Subcutaneous abdominal adipose tissue (tissue), 5 donors: ENCODE data around the gene KCNJ5.

Experiments used
- H3K27ac ChIP-seq: one replicate; pipeline ENCODE4 v1.7.0; 2013; ENCODE audit warnings: low read depth, mild to moderate bottlenecking, inconsistent platforms, low read length, moderate library complexity
- H3K27me3 ChIP-seq, 5 donors: one replicate each; pipeline ENCODE4 v1.7.0; 2013; ENCODE audit warnings: low read length in 5 of 5, inconsistent platforms in 1 of 5; ENCODE audit not compliant: control insufficient read depth in 5 of 5, insufficient read depth in 4 of 5
- H3K36me3 ChIP-seq, 5 donors: one replicate each; pipeline ENCODE4 v1.7.0; 2013; ENCODE audit warnings: low read length in 5 of 5; ENCODE audit not compliant: control insufficient read depth in 5 of 5, insufficient read depth in 5 of 5
- H3K4me1 ChIP-seq, 5 donors: one replicate each; pipeline ENCODE4 v1.7.0; 2013; ENCODE audit warnings: low read length in 5 of 5, mild to moderate bottlenecking in 3 of 5, moderate library complexity in 1 of 5; ENCODE audit not compliant: control insufficient read depth in 5 of 5, insufficient read depth in 5 of 5
- H3K4me3 ChIP-seq, 5 donors: one replicate each; pipeline ENCODE4 v1.7.0; 2013; ENCODE audit warnings: low read length in 5 of 5, low read depth in 1 of 5
- H3K9ac ChIP-seq, 5 donors: one replicate each; pipeline ENCODE4 v1.7.0; 2013; ENCODE audit warnings: low read length in 5 of 5, mild to moderate bottlenecking in 4 of 5, moderate library complexity in 3 of 5
- H3K9me3 ChIP-seq, 5 donors: one replicate each; pipeline ENCODE4 v1.7.0; 2013; ENCODE audit warnings: low read length in 5 of 5; ENCODE audit not compliant: control insufficient read depth in 5 of 5
- donor health status: healthy.
- donor health status: healthy.
- donor health status: healthy.
- donor health status: healthy.
- donor health status: healthy.

The KCNJ5 gene

DNA sequence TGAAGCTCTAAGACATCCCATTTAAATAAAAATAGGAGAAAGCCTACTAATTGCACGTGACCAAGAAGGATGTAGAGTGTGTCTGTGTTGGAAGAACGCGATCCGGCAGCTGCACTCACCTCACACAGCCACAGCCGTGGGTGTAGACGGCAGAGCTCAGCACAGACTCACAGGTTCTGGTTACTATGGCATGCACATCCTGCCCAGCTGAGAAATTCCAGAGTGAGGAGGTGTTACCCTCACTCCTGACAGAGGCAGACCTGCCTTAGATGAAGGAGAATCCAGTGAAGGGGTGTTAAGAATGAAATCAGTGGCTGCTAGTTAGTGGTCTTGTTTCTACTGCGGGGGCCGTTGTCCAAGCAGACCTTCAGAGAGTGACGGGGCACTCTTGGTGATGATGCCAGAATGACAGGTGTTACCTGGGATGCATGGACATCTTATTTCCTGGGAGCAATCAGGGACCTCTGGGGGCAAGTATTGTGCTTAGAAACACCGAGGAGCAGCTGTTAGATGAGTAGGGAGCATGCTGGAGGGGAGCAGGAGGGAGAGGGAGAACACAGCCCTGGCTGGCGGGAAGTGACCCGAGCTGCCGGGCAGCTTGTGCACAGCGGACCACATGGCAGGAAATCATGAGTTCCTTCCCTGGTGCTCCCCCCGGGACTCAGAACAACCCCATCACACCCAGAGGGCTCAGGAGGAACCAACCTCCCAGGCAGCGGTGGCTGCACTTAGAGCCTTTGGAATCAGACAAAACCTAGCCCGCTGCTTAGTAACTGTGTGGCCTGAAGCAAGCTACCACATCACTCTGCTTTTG, 12.3 kb downstream of the KCNJ5 start:
- H3K27me3 ChIP-seq: peaks cover 0 to 13% (median 0%) of the 10 kb centered on the region in 5 donors
- H3K27ac ChIP-seq: peak overlapping the region; percentile 27
- H3K9me3 ChIP-seq: no peaks in the 10 kb centered on the region
- no peak overlapping the region for H3K4me3 ChIP-seq
- peaks cover 0 to 3% (median 0%) of the 10 kb centered on the region in 5 donors for H3K36me3 ChIP-seq
- peaks cover 0 to 77% (median 35%) of the 10 kb centered on the region in 5 donors for H3K4me1 ChIP-seq
- H3K9ac ChIP-seq: no peak overlapping the region

DNA sequence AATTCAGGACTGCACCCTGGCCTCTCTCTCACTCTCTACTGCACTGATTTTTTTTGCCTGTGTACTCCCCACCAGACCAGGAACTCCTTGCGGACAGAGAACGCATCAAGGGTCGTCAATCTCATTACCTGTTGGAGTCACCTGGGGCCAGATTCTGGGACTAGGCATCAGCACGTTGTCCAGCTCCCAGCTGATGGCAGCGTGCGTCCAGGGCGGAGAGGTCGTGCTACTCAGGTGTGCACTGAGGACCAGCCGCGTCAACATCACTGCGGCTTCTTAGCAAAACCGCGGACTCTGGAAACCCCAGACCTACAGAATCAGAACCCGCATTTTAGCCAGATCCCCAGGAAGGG, 13.1 kb downstream of the KCNJ5 start:
- H3K9ac ChIP-seq: peak overlapping the region in 1 of 5 donors; percentile 15
- H3K27me3 ChIP-seq: peaks cover 0 to 13% (median 0%) of the 10 kb centered on the region in 5 donors
- H3K27ac ChIP-seq: peak overlapping the region; percentile 27
- H3K9me3 ChIP-seq: no peaks in the 10 kb centered on the region
- H3K36me3 ChIP-seq: peaks cover 0 to 3% (median 0%) of the 10 kb centered on the region in 5 donors
- H3K4me1 ChIP-seq: peaks cover 0 to 84% (median 43%) of the 10 kb centered on the region in 5 donors
- peak overlapping the region in 1 of 5 donors; percentile 20 for H3K4me3 ChIP-seq

DNA sequence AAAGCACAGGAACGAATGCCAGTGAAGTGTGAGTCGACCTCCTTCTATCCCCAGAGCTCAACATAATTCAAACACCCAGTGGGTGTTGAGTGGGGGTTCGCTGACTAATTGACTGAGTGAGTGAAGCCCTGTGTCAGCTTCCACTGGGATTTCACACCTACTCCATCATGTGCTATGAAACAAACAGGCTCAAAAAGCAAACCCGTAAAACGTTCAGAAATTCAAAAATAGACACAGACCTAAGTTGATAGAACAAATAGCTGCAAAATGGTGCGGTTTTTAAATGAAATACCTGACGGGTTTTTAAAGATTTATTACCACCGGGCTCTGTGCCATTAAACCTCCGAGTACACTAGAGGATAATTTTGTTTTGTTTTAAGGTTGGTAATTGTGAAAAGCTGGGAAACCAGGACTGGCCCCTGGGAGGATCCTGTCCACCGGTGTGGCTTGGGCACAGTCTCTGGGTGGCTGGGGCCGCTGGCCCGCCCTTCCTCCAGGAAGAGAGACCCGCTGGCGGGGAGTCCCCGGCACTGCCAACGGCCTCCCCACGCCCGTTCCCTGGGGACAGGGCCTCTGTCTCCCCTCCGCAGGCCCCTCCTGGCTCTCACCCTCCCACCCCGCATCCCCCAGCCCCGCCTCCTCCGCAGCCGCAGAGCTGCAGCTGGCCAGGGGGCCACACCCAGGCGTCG, 13.6 kb downstream of the KCNJ5 start:
- peaks cover 0 to 3% (median 0%) of the 10 kb centered on the region in 5 donors for H3K36me3 ChIP-seq
- peaks cover 0 to 13% (median 0%) of the 10 kb centered on the region in 5 donors for H3K27me3 ChIP-seq
- peak overlapping the region; percentile 27 for H3K27ac ChIP-seq
- H3K4me1 ChIP-seq: peaks cover 0 to 86% (median 45%) of the 10 kb centered on the region in 5 donors
- no peaks in the 10 kb centered on the region for H3K9me3 ChIP-seq
- peak overlapping the region in 3 of 5 donors; percentile 8 to 33 (median 29) for H3K9ac ChIP-seq
- H3K4me3 ChIP-seq: peak overlapping the region in 4 of 5 donors; percentile 55 to 63 (median 57)

DNA sequence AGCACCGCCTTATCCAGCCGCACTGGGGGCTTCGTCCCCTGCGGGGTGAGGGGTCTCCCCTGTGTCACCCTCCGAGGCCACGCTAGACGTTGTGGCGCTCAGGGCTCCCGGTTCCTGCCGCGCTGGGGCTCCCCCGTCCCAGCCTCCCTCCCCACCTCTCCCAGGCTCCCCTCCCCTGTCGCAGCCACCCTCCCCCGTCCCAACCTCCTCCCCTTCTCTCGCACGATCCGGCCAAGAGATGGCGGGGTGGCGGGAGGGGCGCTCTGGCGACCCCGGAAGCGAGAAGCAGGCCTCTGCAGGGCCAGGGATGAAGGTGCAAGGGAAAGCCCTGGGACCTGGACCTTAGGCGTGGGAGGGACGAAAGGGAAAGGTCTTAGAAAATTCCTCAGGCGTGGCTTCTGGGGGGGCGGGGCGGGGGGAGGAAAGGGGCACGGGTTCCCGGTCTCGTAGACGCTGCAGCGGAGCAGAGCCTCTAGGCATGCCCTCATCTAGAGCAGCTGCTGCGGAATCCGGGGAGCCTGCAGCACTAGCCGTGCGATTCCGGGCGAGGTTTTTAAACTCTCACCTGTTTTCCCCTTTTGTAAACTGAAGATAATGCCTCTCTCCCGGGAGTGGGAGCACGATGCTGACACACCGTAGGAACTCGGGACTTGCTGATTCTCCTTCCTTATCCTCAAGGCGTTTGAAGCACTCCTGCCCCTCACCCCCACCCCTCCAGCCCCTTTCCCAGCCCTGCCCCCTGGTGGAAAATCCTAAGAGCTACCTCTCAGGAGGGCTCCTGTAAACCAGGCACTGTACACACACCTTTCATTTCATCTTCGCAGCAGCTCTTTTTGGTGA, 14.4 kb downstream of the KCNJ5 start:
- peak overlapping the region; percentile 54 to 63 (median 55) for H3K4me3 ChIP-seq
- H3K27me3 ChIP-seq: peaks cover 0 to 13% (median 0%) of the 10 kb centered on the region in 5 donors
- peaks cover 0 to 78% (median 39%) of the 10 kb centered on the region in 5 donors for H3K4me1 ChIP-seq
- no peak overlapping the region for H3K27ac ChIP-seq
- H3K36me3 ChIP-seq: peaks cover 0 to 3% (median 0%) of the 10 kb centered on the region in 5 donors
- no peak overlapping the region for H3K9ac ChIP-seq
- H3K9me3 ChIP-seq: no peaks in the 10 kb centered on the region

DNA sequence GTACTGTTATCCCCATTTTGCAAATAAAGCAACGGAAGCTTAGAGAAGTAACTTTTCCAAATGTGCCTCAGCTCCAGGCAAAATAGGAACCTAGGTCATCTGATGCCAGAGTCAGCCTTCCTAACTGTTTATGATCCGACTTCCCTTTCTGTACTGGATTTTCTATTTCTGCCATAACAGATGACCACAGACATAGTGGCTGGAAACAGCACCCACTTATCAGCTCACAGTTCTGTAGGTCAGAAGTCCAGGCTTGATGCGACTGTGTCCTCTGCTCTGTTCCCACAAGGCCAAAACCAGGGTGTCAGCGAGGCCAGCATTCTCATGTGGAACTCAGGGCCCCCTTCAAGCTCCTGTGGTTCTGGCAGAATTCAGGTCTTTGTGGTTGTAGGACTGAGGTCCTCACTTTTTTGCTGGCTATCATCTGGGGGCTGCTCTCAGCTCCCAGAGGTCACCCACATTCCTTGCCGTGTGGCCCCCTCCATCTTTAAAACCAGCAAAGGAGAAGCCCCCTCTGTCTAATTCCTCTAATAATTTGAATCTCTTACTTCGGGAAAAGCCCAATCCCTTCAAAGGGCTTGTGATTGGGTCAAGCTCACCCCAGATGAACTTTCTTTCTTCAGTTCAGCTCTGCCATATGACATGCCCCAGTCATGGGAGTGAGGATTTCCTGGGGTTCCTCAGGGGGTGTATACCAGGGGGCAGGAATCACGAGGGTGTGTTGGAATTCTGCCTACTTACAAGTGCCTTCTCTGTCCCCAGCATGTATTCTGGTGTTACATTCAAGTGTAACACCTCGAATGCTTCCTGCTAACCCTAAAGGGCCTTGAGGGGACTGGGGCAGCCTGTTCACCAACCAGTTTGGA, 15.3 kb downstream of the KCNJ5 start:
- H3K4me1 ChIP-seq: peaks cover 0 to 70% (median 37%) of the 10 kb centered on the region in 5 donors
- H3K36me3 ChIP-seq: peaks cover 0 to 3% (median 0%) of the 10 kb centered on the region in 5 donors
- no peak overlapping the region for H3K27ac ChIP-seq
- peak overlapping the region in 3 of 5 donors; percentile 19 to 63 (median 59) for H3K4me3 ChIP-seq
- peak overlapping the region in 1 of 5 donors; percentile 4 for H3K9ac ChIP-seq
- peaks cover 0 to 13% (median 0%) of the 10 kb centered on the region in 5 donors for H3K27me3 ChIP-seq
- no peaks in the 10 kb centered on the region for H3K9me3 ChIP-seq

DNA sequence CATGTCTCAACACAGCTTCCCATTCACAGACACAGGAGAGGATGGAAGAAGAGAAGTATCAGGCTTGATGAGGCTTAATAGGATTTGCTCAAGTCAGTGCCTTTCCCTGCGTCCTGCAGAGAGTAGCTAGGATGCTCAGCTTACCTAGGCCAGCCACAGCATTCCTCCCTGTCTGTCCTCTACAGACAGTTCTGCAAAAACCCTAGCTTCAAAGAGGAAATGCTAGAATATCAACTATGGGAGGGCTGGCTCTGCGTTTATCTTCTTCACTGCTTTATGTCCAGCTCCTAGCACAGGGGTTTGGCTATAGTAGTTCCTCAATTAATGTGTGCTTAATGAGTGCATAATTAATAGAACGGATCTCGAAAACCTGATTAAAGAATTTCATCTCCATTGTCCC, 16.4 kb downstream of the KCNJ5 start:
- H3K27ac ChIP-seq: no peak overlapping the region

DNA sequence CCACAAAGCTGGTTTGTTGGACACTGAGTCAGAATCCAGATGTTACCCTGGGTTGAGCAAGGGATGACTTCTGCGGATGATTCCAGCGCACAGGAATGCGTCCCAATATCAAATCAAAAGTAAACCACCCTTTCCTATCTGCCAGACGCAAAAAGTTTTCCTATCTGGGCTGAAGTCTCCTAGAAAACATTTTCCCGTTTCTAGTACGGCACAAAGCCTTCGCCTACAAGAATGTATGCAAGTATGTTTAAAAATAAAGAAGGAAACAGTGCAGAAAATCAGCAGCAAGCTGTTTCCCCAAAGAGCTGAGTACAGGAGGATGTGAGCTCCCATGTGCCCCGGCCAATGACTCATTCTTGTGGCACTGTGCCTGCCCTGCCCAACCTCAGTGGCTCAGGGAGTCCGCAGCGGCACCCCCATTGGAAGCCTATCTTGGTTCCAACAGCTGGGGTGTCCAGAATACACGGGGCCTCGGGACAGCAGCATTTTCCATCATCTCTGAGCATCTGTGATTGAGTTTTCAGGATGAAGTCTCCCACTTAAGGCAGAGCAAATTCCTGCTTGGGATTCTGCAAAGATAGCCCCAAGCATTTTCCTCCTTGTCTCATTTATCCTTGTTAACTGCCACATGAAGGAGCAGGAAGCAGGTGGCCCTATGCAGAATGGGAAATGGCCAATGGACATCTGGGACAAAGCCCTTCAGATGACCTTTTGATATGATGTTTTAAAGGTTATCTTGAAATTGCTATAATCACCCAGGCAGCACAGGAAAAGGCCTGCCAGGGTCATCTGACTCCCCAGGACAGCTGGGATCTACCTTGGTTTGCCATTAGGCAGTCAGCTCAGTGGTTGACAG, 17.5 kb downstream of the KCNJ5 start:
- Histone ChIP-seq H3K4me3 (peak overlapping the region in 1 of 5 donors; percentile 32), H3K4me1 (peaks cover 0 to 57% (median 32%) of the 10 kb centered on the region in 5 donors), H3K27ac (peak overlapping the region; percentile 55)

More for the DNA sequence above, 16.4 kb downstream of the KCNJ5 start:
- Histone ChIP-seq H3K4me3 (no peak overlapping the region), H3K9me3 (no peaks in the 10 kb centered on the region), H3K9ac (no peak overlapping the region), H3K4me1 (peaks cover 0 to 58% (median 37%) of the 10 kb centered on the region in 5 donors), H3K36me3 (peaks cover 0 to 4% (median 0%) of the 10 kb centered on the region in 5 donors), H3K27me3 (peaks cover 0 to 13% (median 0%) of the 10 kb centered on the region in 5 donors)

DNA sequence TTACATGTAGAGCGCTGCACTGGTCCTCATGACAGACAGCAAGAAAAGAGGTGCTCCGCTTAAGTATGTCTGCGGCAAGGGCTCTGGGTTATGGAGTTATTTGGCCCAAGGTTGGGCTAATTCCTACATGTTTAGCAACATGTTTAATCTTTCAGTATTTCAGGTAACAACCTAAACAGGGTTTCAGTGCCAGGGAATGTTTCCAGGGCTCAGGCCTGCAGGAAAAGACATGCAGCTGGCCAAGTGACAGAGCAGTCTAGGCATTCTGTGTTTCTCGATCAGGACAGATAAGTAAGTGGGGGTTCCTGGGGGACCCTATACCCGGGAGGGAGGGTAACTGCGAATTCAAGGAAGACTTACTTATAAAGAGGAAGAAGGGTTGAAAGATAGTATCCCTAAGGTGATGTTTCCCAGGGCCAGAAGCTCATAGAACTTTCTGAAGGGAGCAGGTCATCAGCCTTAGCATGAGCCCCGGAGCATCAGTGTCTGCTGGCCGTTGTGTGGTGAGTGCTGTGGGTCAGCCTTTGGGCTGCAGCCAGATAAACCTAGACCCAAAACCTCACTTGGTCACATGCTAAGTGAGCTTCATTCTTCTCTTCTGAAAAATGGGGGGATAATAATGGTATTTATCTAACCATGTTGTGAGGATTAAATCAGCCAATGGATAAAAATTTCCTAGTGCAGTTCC, 18.4 kb downstream of the KCNJ5 start:
- Histone ChIP-seq H3K4me3 (no peak overlapping the region), H3K4me1 (peaks cover 0 to 50% (median 25%) of the 10 kb centered on the region in 5 donors), H3K36me3 (peaks cover 0 to 4% (median 0%) of the 10 kb centered on the region in 5 donors), H3K9ac (no peak overlapping the region), H3K27me3 (peaks cover 0 to 6% (median 0%) of the 10 kb centered on the region in 5 donors), H3K27ac (peak overlapping the region; percentile 55), H3K9me3 (no peaks in the 10 kb centered on the region)

More for the DNA sequence above, 17.5 kb downstream of the KCNJ5 start:
- no peaks in the 10 kb centered on the region for H3K9me3 ChIP-seq
- H3K36me3 ChIP-seq: peaks cover 0 to 4% (median 0%) of the 10 kb centered on the region in 5 donors
- peaks cover 0 to 13% (median 0%) of the 10 kb centered on the region in 5 donors for H3K27me3 ChIP-seq
- H3K9ac ChIP-seq: no peak overlapping the region
